ENCODE results near the gene TNFAIP2. TPM values are rescaled to one million over a fixed set of nuclear protein-coding genes. Genes with fewer than 3 reads are reported as not detected.
A peak's percentile ranks its signal among the peaks of the same experiment; 100 is the strongest.

The TNFAIP2 gene
- total and polyA plus RNA-seq, 2 of the 4 experiments (the other 2 are of a cell fraction), result 6.3 to 9.6 TPM

- Histone ChIP-seq H3K36me3 (ENCODE audit: control insufficient read depth, insufficient read depth, low read length) (no peaks in the 10 kb centered on the region), H3K14ac (replicated peaks; ENCODE audit: low read depth, low read length) (peak overlapping the region; percentile 62), H2AFZ (replicated peaks; ENCODE audit: low read length, poor library complexity) (peak overlapping the region; percentile 71), H3K9ac (ENCODE audit: low read depth, low read length) (no peak overlapping the region), H3K27ac (ENCODE audit: insufficient read depth, low read length) (no peak overlapping the region), H2BK120ac (ENCODE audit: low read depth, low read length) (peak overlapping the region; percentile 39; the same call in 1 of the 2 replicates), H3K4me2 (ENCODE audit: low read depth, low read length) (no peak overlapping the region), H4K91ac (ENCODE audit: insufficient read depth, low read depth, low read length) (peak overlapping the region; percentile 34; the same call in 1 of the 2 replicates), H2AK5ac (ENCODE audit: low read depth, low read length) (peak overlapping the region; percentile 58; the same call in 1 of the 2 replicates), H4K5ac (ENCODE audit: low read depth, low read length) (peak overlapping the region; percentile 8; the same call in 1 of the 2 replicates), H3K56ac (ENCODE audit: extremely low read depth, insufficient read depth, low read length) (no peak overlapping the region), H2BK5ac (ENCODE audit: low read depth, low read length, poor library complexity, severe bottlenecking) (no peak overlapping the region), H3K4me1 (ENCODE audit: control insufficient read depth, insufficient read depth, low read length) (peaks cover 20% of the 10 kb centered on the region), H3K4ac (ENCODE audit: low read depth, low read length) (peak overlapping the region; percentile 8), H3K79me1 (ENCODE audit: low read depth in 1 of 2, low read length in 2 of 2) (no peaks in the 10 kb centered on the region), H2AK9ac (replicated peaks; ENCODE audit: low read depth, low read length, poor library complexity) (peak overlapping the region; percentile 62), H3K23ac (ENCODE audit: low read depth, low read length) (no peak overlapping the region), H3K27me3 (ENCODE audit: control insufficient read depth, insufficient read depth, low read length) (peaks cover 6% of the 10 kb centered on the region; the same call in 1 of the 2 replicates), H2BK20ac (ENCODE audit: low read depth, low read length) (no peak overlapping the region), H3K18ac (ENCODE audit: low read depth, low read length) (no peak overlapping the region), H3K4me3 (ENCODE audit: insufficient read depth, low read depth, low read length) (no peak overlapping the region), H3K9me3 (ENCODE audit: control insufficient read depth, insufficient read depth, low read length) (no peaks in the 10 kb centered on the region), H4K8ac (ENCODE audit: low read depth in 2 of 2, low read length in 2 of 2) (peak overlapping the region; percentile 45 to 63; a peak in 1 of 4 replicates), H3K9me1 (ENCODE audit: insufficient read depth, low read length) (no peaks in the 10 kb centered on the region), H4K20me1 (ENCODE audit: insufficient read depth, low read length) (no peaks in the 10 kb centered on the region; the same call in 1 of the 2 replicates), H2BK15ac (ENCODE audit: low read depth, low read length) (no peak overlapping the region; the same call in 2 of the 3 replicates)
- DNase-seq, result no peak
- intact Hi-C loops (cut with micrococcal nuclease) (no loop called here), in situ Hi-C loops (cut with MboI; ENCODE audit: low sequenced_read_pairs) (no loop called here), dilution Hi-C loops (cut with HindIII; ENCODE audit: low sequenced_read_pairs, unreplicated experiment) (no loop called here)
- CTCF ChIA-PET, result no interaction called here
- POLR2A ChIA-PET (ENCODE audit: unreplicated experiment), result no interaction called here
- WGBS, 2 experiments (ENCODE audit: extremely low coverage in 2 of 2, insufficient read length in 1 of 2), result 70% methylated on average over 7 of the region's 15 CpGs; no CpG with 5 or more reads in 1 of the 2 experiments
- TF ChIP-seq CEBPB (IDR thresholded peaks at IDR 0.05; ENCODE audit: low read depth, low read length) (no peak), SMC3 (IDR thresholded peaks at IDR 0.05; ENCODE audit: low read depth, low read length) (no peak), FOS (IDR thresholded peaks at IDR 0.05; ENCODE audit: low read depth, low read length) (no peak)
- no peak for ATAC-seq (ENCODE audit: low read depth)
- BruUV-seq (replicated peaks), result no TSS peak
Observed at GRCh38 chr14:103122585-103122946, 695 bp upstream of the TNFAIP2 start.

Data from IMR-90 (cell line).